ENCODE measurements around the gene ALG12. TPM values are rescaled to one million over a fixed set of nuclear protein-coding genes. Genes with fewer than 3 reads are reported as not detected.

The ALG12 gene
- total RNA-seq, 2 experiments from 2014 or later = 11.4 to 11.7 TPM

DNA sequence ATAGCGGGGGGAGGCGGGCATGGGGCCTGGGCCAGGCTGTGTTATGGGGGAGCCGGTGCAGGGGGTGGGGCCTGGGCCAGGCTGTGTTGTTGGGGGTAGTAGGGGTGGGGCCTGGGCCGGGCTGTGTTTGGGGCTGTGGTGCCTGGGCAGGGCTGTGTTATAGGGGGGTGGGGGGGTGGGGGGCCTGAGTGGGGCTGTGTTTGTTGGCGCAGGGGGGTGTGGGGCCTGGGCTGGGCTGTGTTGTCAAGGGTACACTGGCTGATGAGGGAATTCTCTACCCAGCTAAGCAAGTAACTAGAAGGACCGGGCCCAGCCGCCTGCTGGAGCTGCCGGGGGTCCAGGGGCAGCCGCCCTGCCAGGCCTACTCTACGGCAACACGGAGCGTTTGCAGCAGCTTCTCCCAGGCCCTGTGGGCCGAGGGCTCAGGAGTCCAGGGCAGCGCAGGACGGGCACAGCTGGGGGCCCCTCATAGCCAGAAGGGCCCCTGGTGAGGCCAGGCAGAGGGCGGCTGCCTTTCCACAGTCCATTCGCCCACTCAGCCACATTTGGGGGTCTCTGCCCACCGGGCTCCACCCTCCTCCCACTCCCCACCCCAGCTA lies 32.3 kb upstream of the ALG12 start:
- intact Hi-C loops (cut with micrococcal nuclease; ENCODE audit: unreplicated experiment) = no loop called here
- POLR2A ChIA-PET = no interaction called here
- Histone ChIP-seq H2AFZ (ENCODE audit: low read length) (no peak overlapping the region), H3K79me2 (ENCODE audit: insufficient read depth, low read depth, low read length) (no peaks in the 10 kb centered on the region), H3K4me2 (ENCODE audit: low read length) (no peak overlapping the region), H3K27ac (ENCODE audit: low read depth, low read length, poor library complexity, severe bottlenecking) (no peak overlapping the region), H3K9me3 (ENCODE audit: low read length) (no peaks in the 10 kb centered on the region), H3K4me3 (ENCODE audit: low read depth, low read length, poor library complexity, severe bottlenecking) (no peak overlapping the region), H3K9me2 (ENCODE audit: insufficient read depth, low read length) (no peaks in the 10 kb centered on the region), H4K20me1 (ENCODE audit: insufficient read depth, low read length) (no peaks in the 10 kb centered on the region), H3K4me1 (ENCODE audit: insufficient read depth, low read length, poor library complexity, severe bottlenecking) (peaks cover 17% of the 10 kb centered on the region), H3K36me3 (ENCODE audit: insufficient read depth, low read length) (no peaks in the 10 kb centered on the region)
- DNase-seq (ENCODE audit: low spot score) = no peak
- TF ChIP-seq EZH2phosphoT487 (IDR thresholded peaks at IDR 0.05; ENCODE audit: borderline replicate concordance, low read depth, low read length) (no peak), CTCF (conservative IDR thresholded peaks at IDR 0.05; ENCODE audit: low read length) (no peak)
- BruUV-seq (replicated peaks) = no TSS peak
- CTCF ChIA-PET (ENCODE audit: unreplicated experiment) = no interaction called here

GRCh38 chr22:49949914-49950292 lies 31.7 kb upstream of the ALG12 start:
- POLR2A ChIA-PET = no interaction called here
- Histone ChIP-seq H3K4me2 (ENCODE audit: low read length) (no peak overlapping the region), H3K9me3 (ENCODE audit: low read length) (no peaks in the 10 kb centered on the region), H3K4me1 (ENCODE audit: insufficient read depth, low read length, poor library complexity, severe bottlenecking) (peaks cover 21% of the 10 kb centered on the region), H3K9me2 (ENCODE audit: insufficient read depth, low read length) (no peaks in the 10 kb centered on the region), H3K79me2 (ENCODE audit: insufficient read depth, low read depth, low read length) (no peaks in the 10 kb centered on the region), H3K36me3 (ENCODE audit: insufficient read depth, low read length) (no peaks in the 10 kb centered on the region), H3K27ac (ENCODE audit: low read depth, low read length, poor library complexity, severe bottlenecking) (no peak overlapping the region), H4K20me1 (ENCODE audit: insufficient read depth, low read length) (no peaks in the 10 kb centered on the region), H3K4me3 (ENCODE audit: low read depth, low read length, poor library complexity, severe bottlenecking) (no peak overlapping the region), H2AFZ (ENCODE audit: low read length) (no peak overlapping the region)
- CTCF ChIA-PET (ENCODE audit: unreplicated experiment) = no interaction called here
- intact Hi-C loops (cut with micrococcal nuclease; ENCODE audit: unreplicated experiment) = no loop called here
- TF ChIP-seq CTCF (conservative IDR thresholded peaks at IDR 0.05; ENCODE audit: low read length) (no peak), EZH2phosphoT487 (IDR thresholded peaks at IDR 0.05; ENCODE audit: borderline replicate concordance, low read depth, low read length) (no peak)
- no peak for DNase-seq (ENCODE audit: low spot score)
- BruUV-seq (replicated peaks) = no TSS peak

- Histone ChIP-seq H3K4me2 (ENCODE audit: low read length) (no peak overlapping the region), H3K36me3 (ENCODE audit: insufficient read depth, low read length) (no peaks in the 10 kb centered on the region), H3K9me3 (ENCODE audit: low read length) (no peaks in the 10 kb centered on the region), H3K4me3 (ENCODE audit: low read depth, low read length, poor library complexity, severe bottlenecking) (no peak overlapping the region), H3K4me1 (ENCODE audit: insufficient read depth, low read length, poor library complexity, severe bottlenecking) (peaks cover 22% of the 10 kb centered on the region), H3K27ac (ENCODE audit: low read depth, low read length, poor library complexity, severe bottlenecking) (no peak overlapping the region), H2AFZ (ENCODE audit: low read length) (no peak overlapping the region), H3K79me2 (ENCODE audit: insufficient read depth, low read depth, low read length) (no peaks in the 10 kb centered on the region), H4K20me1 (ENCODE audit: insufficient read depth, low read length) (no peaks in the 10 kb centered on the region), H3K9me2 (ENCODE audit: insufficient read depth, low read length) (no peaks in the 10 kb centered on the region)
- DNase-seq (ENCODE audit: low spot score) = no peak
- ChIA-PET CTCF (ENCODE audit: unreplicated experiment) (no interaction called here), POLR2A (no interaction called here)
- intact Hi-C loops (cut with micrococcal nuclease; ENCODE audit: unreplicated experiment) = no loop called here
- no TSS peak for BruUV-seq (replicated peaks)
- no peak for TF ChIP-seq EZH2phosphoT487 (IDR thresholded peaks at IDR 0.05; ENCODE audit: borderline replicate concordance, low read depth, low read length)
- no peak for TF ChIP-seq CTCF (conservative IDR thresholded peaks at IDR 0.05; ENCODE audit: low read length)
These were observed 31.0 kb upstream of the ALG12 start for GRCh38 chr22:49948958-49949913.

All from OCI-LY7 (cell line).